ENCODE data around the gene SPINT1. TPM values are rescaled to one million over a fixed set of nuclear protein-coding genes. Genes with fewer than 3 reads are reported as not detected.
A peak's percentile ranks its signal among the peaks of the same experiment; 100 is the strongest.

Gene SPINT1
- total RNA-seq, 4 donors from 2014 or later: 285 to 729 (median 580) TPM

- in situ Hi-C loops (cut with MboI; ENCODE audit: low pct_ligation_motif_present in 1 of 4, low pct_unique_long_range_greater_than_20kb in 1 of 4, low sequenced_read_pairs in 3 of 4): no loop called here
- intact Hi-C loops (cut with DNase I; ENCODE audit: low total_unique reads): no loop called here
These were observed 9.5 kb downstream of the SPINT1 start for GRCh38 chr15:40853241-40853890.

DNA sequence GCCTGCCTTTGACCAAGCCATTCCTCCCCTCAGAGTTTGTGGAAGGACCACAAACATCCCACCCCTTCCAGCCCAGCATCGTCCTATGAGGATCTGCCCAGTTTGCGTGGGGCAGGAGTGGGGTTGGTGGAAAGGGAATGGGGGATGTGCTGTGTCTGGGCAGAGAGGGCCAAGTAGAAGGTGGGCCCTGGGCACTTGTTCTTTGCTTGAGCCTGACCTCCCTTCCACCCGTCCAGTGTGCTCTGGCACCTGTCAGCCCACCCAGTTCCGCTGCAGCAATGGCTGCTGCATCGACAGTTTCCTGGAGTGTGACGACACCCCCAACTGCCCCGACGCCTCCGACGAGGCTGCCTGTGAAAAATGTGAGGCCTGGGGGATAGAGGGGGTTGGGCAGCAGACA lies 10.3 kb downstream of the SPINT1 start:
- H3K27ac ChIP-seq: peak overlapping the region in 2 of 4 donors; percentile 22 to 81
- no peak for TF ChIP-seq EP300 (IDR thresholded peaks at IDR 0.05; ENCODE audit: low read depth)
- TF ChIP-seq POLR2AphosphoS5 (IDR thresholded peaks at IDR 0.05): no peak
- no peak for TF ChIP-seq CTCF (IDR thresholded peaks at IDR 0.05)
- TF ChIP-seq POLR2A (IDR thresholded peaks at IDR 0.05): no peak
- H3K27me3 ChIP-seq: no peaks in the 10 kb centered on the region
- peaks cover 0 to 7% (median 0%) of the 10 kb centered on the region in 4 donors for H3K36me3 ChIP-seq
- no peaks in the 10 kb centered on the region for H3K9me3 ChIP-seq
- peaks cover 3 to 61% (median 45%) of the 10 kb centered on the region in 4 donors for H3K4me1 ChIP-seq
- intact Hi-C loops (cut with DNase I; ENCODE audit: low total_unique reads): no loop called here
- 78% methylated on average over 10 of the region's 10 CpGs; no CpG with 5 or more reads in 1 of the 2 donors for WGBS, 2 donors (ENCODE audit: low coverage in 1 of 2)
- H3K4me3 ChIP-seq: no peak overlapping the region
- in situ Hi-C loops (cut with MboI; ENCODE audit: low pct_ligation_motif_present in 1 of 4, low pct_unique_long_range_greater_than_20kb in 1 of 4, low sequenced_read_pairs in 3 of 4): no loop called here
- no peak for DNase-seq

More at GRCh38 chr15:40853241-40853890, 9.5 kb downstream of the SPINT1 start:
- Histone ChIP-seq H3K4me3 (no peak overlapping the region), H3K27ac (peak overlapping the region; percentile 58 to 81 (median 77)), H3K9me3 (no peaks in the 10 kb centered on the region), H3K4me1 (peaks cover 3 to 65% (median 43%) of the 10 kb centered on the region in 4 donors), H3K27me3 (no peaks in the 10 kb centered on the region), H3K36me3 (peaks cover 0 to 7% (median 0%) of the 10 kb centered on the region in 4 donors)
- TF ChIP-seq CTCF (IDR thresholded peaks at IDR 0.05) (no peak), POLR2A (IDR thresholded peaks at IDR 0.05) (no peak), EP300 (IDR thresholded peaks at IDR 0.05; ENCODE audit: low read depth) (no peak), POLR2AphosphoS5 (IDR thresholded peaks at IDR 0.05) (no peak)
- WGBS, 2 donors (ENCODE audit: low coverage in 1 of 2): 90% methylated on average over 16 of the region's 16 CpGs; no CpG with 5 or more reads in 1 of the 2 donors
- DNase-seq: no peak

DNA sequence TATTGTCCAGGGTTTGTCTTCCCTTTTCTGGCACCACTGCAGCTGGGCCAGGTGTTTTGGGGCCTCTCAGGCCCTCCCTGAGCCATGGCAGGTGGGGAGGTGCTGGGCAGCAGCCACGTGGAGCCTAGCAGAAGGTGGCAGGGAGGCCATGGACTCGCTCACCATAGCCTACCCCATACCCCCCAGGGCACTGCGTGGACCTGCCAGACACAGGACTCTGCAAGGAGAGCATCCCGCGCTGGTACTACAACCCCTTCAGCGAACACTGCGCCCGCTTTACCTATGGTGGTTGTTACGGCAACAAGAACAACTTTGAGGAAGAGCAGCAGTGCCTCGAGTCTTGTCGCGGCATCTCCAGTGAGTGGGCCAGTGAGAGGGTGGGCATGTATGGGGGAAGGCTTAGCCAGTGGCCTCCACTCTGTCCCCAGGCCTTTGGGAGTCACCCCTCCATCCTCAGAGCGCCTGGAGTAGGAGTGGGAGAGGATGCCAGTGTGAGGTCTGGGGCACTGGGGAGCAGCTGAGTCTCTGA lies 11.9 kb downstream of the SPINT1 start:
- TF ChIP-seq EP300 (IDR thresholded peaks at IDR 0.05; ENCODE audit: low read depth) (no peak), POLR2AphosphoS5 (IDR thresholded peaks at IDR 0.05) (no peak), POLR2A (IDR thresholded peaks at IDR 0.05) (no peak), CTCF (IDR thresholded peaks at IDR 0.05) (no peak)
- 82% methylated on average over 13 of the region's 13 CpGs; no CpG with 5 or more reads in 1 of the 2 donors for WGBS, 2 donors (ENCODE audit: low coverage in 1 of 2)
- no peak overlapping the region for H3K4me3 ChIP-seq
- peak overlapping the region in 2 of 4 donors; percentile 78 to 83 for H3K27ac ChIP-seq
- DNase-seq: no peak
- H3K36me3 ChIP-seq: peaks cover 0 to 7% (median 0%) of the 10 kb centered on the region in 4 donors
- H3K4me1 ChIP-seq: peaks cover 3 to 54% (median 42%) of the 10 kb centered on the region in 4 donors
- no peaks in the 10 kb centered on the region for H3K9me3 ChIP-seq
- no peaks in the 10 kb centered on the region for H3K27me3 ChIP-seq
- intact Hi-C loops (cut with DNase I; ENCODE audit: low total_unique reads): no loop called here
- in situ Hi-C loops (cut with MboI; ENCODE audit: low pct_ligation_motif_present in 1 of 4, low pct_unique_long_range_greater_than_20kb in 1 of 4, low sequenced_read_pairs in 3 of 4): loop anchor here in 1 of 4 donors (5.0 kb wide), 1 partner anchor 37 kb away; the partner anchor contains the start of gene VPS18

DNA sequence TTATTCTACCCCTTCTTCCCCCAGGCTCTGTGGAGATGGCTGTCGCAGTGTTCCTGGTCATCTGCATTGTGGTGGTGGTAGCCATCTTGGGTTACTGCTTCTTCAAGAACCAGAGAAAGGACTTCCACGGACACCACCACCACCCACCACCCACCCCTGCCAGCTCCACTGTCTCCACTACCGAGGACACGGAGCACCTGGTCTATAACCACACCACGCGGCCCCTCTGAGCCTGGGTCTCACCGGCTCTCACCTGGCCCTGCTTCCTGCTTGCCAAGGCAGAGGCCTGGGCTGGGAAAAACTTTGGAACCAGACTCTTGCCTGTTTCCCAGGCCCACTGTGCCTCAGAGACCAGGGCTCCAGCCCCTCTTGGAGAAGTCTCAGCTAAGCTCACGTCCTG lies 12.9 kb downstream of the SPINT1 start:
- peaks cover 0 to 7% (median 0%) of the 10 kb centered on the region in 4 donors for H3K36me3 ChIP-seq
- in situ Hi-C loops (cut with MboI; ENCODE audit: low pct_ligation_motif_present in 1 of 4, low pct_unique_long_range_greater_than_20kb in 1 of 4, low sequenced_read_pairs in 3 of 4): loop anchor here in 1 of 4 donors (5.0 kb wide), 1 partner anchor 36 kb away; the partner anchor contains the start of gene VPS18
- H3K27me3 ChIP-seq: no peaks in the 10 kb centered on the region
- H3K4me1 ChIP-seq: peaks cover 3 to 50% (median 39%) of the 10 kb centered on the region in 4 donors
- H3K9me3 ChIP-seq: no peaks in the 10 kb centered on the region
- TF ChIP-seq POLR2A (IDR thresholded peaks at IDR 0.05) (no peak), POLR2AphosphoS5 (IDR thresholded peaks at IDR 0.05) (no peak), EP300 (IDR thresholded peaks at IDR 0.05; ENCODE audit: low read depth) (no peak), CTCF (IDR thresholded peaks at IDR 0.05) (no peak)
- H3K27ac ChIP-seq: peak overlapping the region; percentile 73 to 83 (median 76)
- intact Hi-C loops (cut with DNase I; ENCODE audit: low total_unique reads): no loop called here
- 57% methylated on average over 7 of the region's 8 CpGs; no CpG with 5 or more reads in 1 of the 2 donors for WGBS, 2 donors (ENCODE audit: low coverage in 1 of 2)
- DNase-seq: no peak
- H3K4me3 ChIP-seq: no peak overlapping the region

Data from transverse colon (tissue), 4 donors.